ENCODE data around the gene HAL.

The HAL gene

GRCh38 chr12:95988506-95989275 is 7.5 kb downstream of the HAL start:
- no peak overlapping the region for H3K4me3 ChIP-seq (ENCODE audit: low read depth, low read length)
- no peak for TF ChIP-seq CTCF (IDR thresholded peaks at IDR 0.05; ENCODE audit: low read depth, low read length)
- no peak for TF ChIP-seq MAX (IDR thresholded peaks at IDR 0.05; ENCODE audit: low read depth, low read length)
- no peak for TF ChIP-seq POLR2A (IDR thresholded peaks at IDR 0.05; ENCODE audit: extremely low read depth, insufficient read length)
- no peak for TF ChIP-seq MYC (IDR thresholded peaks at IDR 0.05; ENCODE audit: low read depth, low read length)
- no peak for DNase-seq (ENCODE audit: low read depth)

GRCh38 chr12:95986635-95987570 is 9.2 kb downstream of the HAL start:
- H3K4me3 ChIP-seq (ENCODE audit: low read depth, low read length) = no peak overlapping the region
- no peak for DNase-seq (ENCODE audit: low read depth)

GRCh38 chr12:95984682-95985081 is 11.5 kb downstream of the HAL start:
- no peak overlapping the region for H3K4me3 ChIP-seq (ENCODE audit: low read depth, low read length)
- no peak for TF ChIP-seq POLR2A (IDR thresholded peaks at IDR 0.05; ENCODE audit: extremely low read depth, insufficient read length)
- TF ChIP-seq MYC (IDR thresholded peaks at IDR 0.05; ENCODE audit: low read depth, low read length) = no peak
- no peak for TF ChIP-seq MAX (IDR thresholded peaks at IDR 0.05; ENCODE audit: low read depth, low read length)
- TF ChIP-seq CTCF (IDR thresholded peaks at IDR 0.05; ENCODE audit: low read depth, low read length) = no peak
- no peak for DNase-seq (ENCODE audit: low read depth)

More at GRCh38 chr12:95986635-95987570, 9.2 kb downstream of the HAL start:
- no peak for TF ChIP-seq MYC (IDR thresholded peaks at IDR 0.05; ENCODE audit: low read depth, low read length)
- TF ChIP-seq POLR2A (IDR thresholded peaks at IDR 0.05; ENCODE audit: extremely low read depth, insufficient read length) = no peak
- no peak for TF ChIP-seq CTCF (IDR thresholded peaks at IDR 0.05; ENCODE audit: low read depth, low read length)
- TF ChIP-seq MAX (IDR thresholded peaks at IDR 0.05; ENCODE audit: low read depth, low read length) = no peak

- no peak overlapping the region for H3K4me3 ChIP-seq (ENCODE audit: low read depth, low read length)
- TF ChIP-seq POLR2A (IDR thresholded peaks at IDR 0.05; ENCODE audit: extremely low read depth, insufficient read length) = no peak
- no peak for TF ChIP-seq CTCF (IDR thresholded peaks at IDR 0.05; ENCODE audit: low read depth, low read length)
- no peak for TF ChIP-seq MAX (IDR thresholded peaks at IDR 0.05; ENCODE audit: low read depth, low read length)
- no peak for TF ChIP-seq MYC (IDR thresholded peaks at IDR 0.05; ENCODE audit: low read depth, low read length)
- DNase-seq (ENCODE audit: low read depth) = no peak
These were observed 13.5 kb downstream of the HAL start for GRCh38 chr12:95982602-95983001.

- H3K4me3 ChIP-seq (ENCODE audit: low read depth, low read length) = no peak overlapping the region
- DNase-seq (ENCODE audit: low read depth) = no peak
- TF ChIP-seq POLR2A (IDR thresholded peaks at IDR 0.05; ENCODE audit: extremely low read depth, insufficient read length) (no peak), MAX (IDR thresholded peaks at IDR 0.05; ENCODE audit: low read depth, low read length) (no peak), CTCF (IDR thresholded peaks at IDR 0.05; ENCODE audit: low read depth, low read length) (no peak), MYC (IDR thresholded peaks at IDR 0.05; ENCODE audit: low read depth, low read length) (no peak)
These were observed 15.7 kb downstream of the HAL start for GRCh38 chr12:95980437-95980836.
